Liver (tissue), 9 donors: Measurements from ENCODE around the gene OSBPL10. TPM values are rescaled to one million over a fixed set of nuclear protein-coding genes. Genes with fewer than 3 reads are reported as not detected.

Experiments used
- DNase-seq: peaks from one replicate; pipeline ENCODE4 v3.0.0-alpha.2; 2017; ENCODE audit warnings: low spot score
- H3K27ac ChIP-seq, 2 donors: one replicate each; pipeline ENCODE4 v1.7.0; 2013; ENCODE audit warnings: inconsistent platforms in 2 of 2, low read length in 2 of 2, control low read depth in 1 of 2, low read depth in 1 of 2, mild to moderate bottlenecking in 1 of 2
- H3K27me3 ChIP-seq, 4 donors: one replicate each; pipeline versions ENCODE4 v1.6.1 to v1.7.0; 2013; ENCODE audit warnings: low read length in 3 of 4, inconsistent platforms in 1 of 4, mild to moderate bottlenecking in 1 of 4, moderate library complexity in 1 of 4; ENCODE audit not compliant: control insufficient read depth in 4 of 4, insufficient read depth in 4 of 4
- H3K36me3 ChIP-seq, 4 donors: one replicate each; pipeline versions ENCODE4 v1.6.1 to v1.7.0; 2013; ENCODE audit warnings: low read length in 3 of 4, mild to moderate bottlenecking in 3 of 4, low read depth in 1 of 4, moderate library complexity in 1 of 4; ENCODE audit not compliant: control insufficient read depth in 4 of 4, insufficient read depth in 3 of 4
- H3K4me1 ChIP-seq, 4 donors: one replicate each; pipeline versions ENCODE4 v1.6.1 to v1.7.0; 2013; ENCODE audit warnings: low read length in 3 of 4, mild to moderate bottlenecking in 3 of 4, moderate library complexity in 1 of 4; ENCODE audit not compliant: control insufficient read depth in 4 of 4, insufficient read depth in 4 of 4
- H3K4me3 ChIP-seq, 3 donors: one replicate each; pipeline versions ENCODE4 v1.6.1 to v1.7.0; 2013; ENCODE audit warnings: low read length in 3 of 3, control low read depth in 1 of 3, low read depth in 1 of 3, mild to moderate bottlenecking in 1 of 3
- H3K9ac ChIP-seq, 2 donors: one replicate each; pipeline ENCODE4 v1.7.0; 2013; ENCODE audit warnings: low read length in 2 of 2, mild to moderate bottlenecking in 2 of 2, moderate library complexity in 2 of 2, control low read depth in 1 of 2, low read depth in 1 of 2
- H3K9me3 ChIP-seq, 4 donors: one replicate each; pipeline versions ENCODE4 v1.6.1 to v1.7.0; 2013; ENCODE audit warnings: low read length in 3 of 4; ENCODE audit not compliant: control insufficient read depth in 4 of 4
- ATF3 ChIP-seq: IDR thresholded peaks from 2 replicates; pipeline ENCODE4 v1.6.1; 2016; ENCODE audit warnings: antibody characterized with exemption
- CTCF ChIP-seq: fragments of 150-350 bp; IDR thresholded peaks from 2 replicates; pipeline ENCODE4 v1.5.1; 2017; ENCODE audit warnings: improper control_type of control experiment, low read depth, low read length; ENCODE audit not compliant: missing input control
- EGR1 ChIP-seq, 2 donors: IDR thresholded peaks; 2 replicates each; pipeline ENCODE4 v1.6.1; 2016 to 2018; ENCODE audit warnings: antibody characterized with exemption in 2 of 2, low read depth in 2 of 2
- FOXA1 ChIP-seq: IDR thresholded peaks from 2 replicates; pipeline ENCODE4 v1.6.1; 2016; ENCODE audit warnings: antibody characterized with exemption
- FOXA2 ChIP-seq: IDR thresholded peaks from 2 replicates; pipeline ENCODE4 v1.6.1; 2016; ENCODE audit warnings: antibody characterized with exemption
- GABPA ChIP-seq, 2 donors: IDR thresholded peaks in 1 of 2; conservative IDR thresholded peaks in 1 of 2; 2 replicates each; pipeline ENCODE4 v1.6.1; 2016; ENCODE audit warnings: antibody characterized with exemption in 2 of 2, mild to moderate bottlenecking in 1 of 2, moderate library complexity in 1 of 2
- HNF4A ChIP-seq, 2 donors: conservative IDR thresholded peaks; 2 replicates each; pipeline ENCODE4 v1.6.1; 2016; ENCODE audit warnings: antibody characterized with exemption in 2 of 2, mild to moderate bottlenecking in 2 of 2
- JUND ChIP-seq, 2 donors: IDR thresholded peaks; 2 replicates each; pipeline ENCODE4 v1.6.1; 2016; ENCODE audit warnings: antibody characterized with exemption in 2 of 2
- MAX ChIP-seq: IDR thresholded peaks from 2 replicates; pipeline ENCODE4 v1.6.1; 2016; ENCODE audit warnings: antibody characterized with exemption
- NR2F2 ChIP-seq: IDR thresholded peaks from 2 replicates; pipeline ENCODE4 v1.6.1; 2016; ENCODE audit warnings: antibody characterized with exemption
- REST ChIP-seq: IDR thresholded peaks from 2 replicates; pipeline ENCODE4 v1.6.1; 2016; ENCODE audit warnings: antibody characterized with exemption, mild to moderate bottlenecking
- RXRA ChIP-seq, 2 donors: IDR thresholded peaks; 2 replicates each; pipeline ENCODE4 v1.6.1; 2017 to 2018; ENCODE audit warnings: antibody characterized with exemption in 2 of 2, mild to moderate bottlenecking in 1 of 2
- TAF1 ChIP-seq: conservative IDR thresholded peaks from 2 replicates; pipeline ENCODE4 v1.6.1; 2016; ENCODE audit warnings: antibody characterized with exemption, mild to moderate bottlenecking
- YY1 ChIP-seq: IDR thresholded peaks from 2 replicates; pipeline ENCODE4 v1.6.1; 2016; ENCODE audit warnings: antibody characterized with exemption, mild to moderate bottlenecking
- ZBTB33 ChIP-seq: IDR thresholded peaks from 2 replicates; pipeline ENCODE4 v1.6.1; 2016; ENCODE audit warnings: antibody characterized with exemption
- WGBS: extraction: QIAGEN DNeasy Blood & Tissue Kit; methylation state at CpG from one replicate; pipeline ENCODE4 v1.1.7; 2013; 5-methylcytosine and 5-hydroxymethylcytosine counted together
- polyA plus RNA-seq, 2 donors: library from polyadenylated mRNA; stranded (reverse) in 1 of 2; unstranded in 1 of 2; fragments of 200-250 nt in 1 of 2; fragments of >200 nt in 1 of 2; fragmentation: Nextera tagmentation in 1 of 2; extraction: Ambion mirVana in 1 of 2; gene quantifications; one replicate each; pipeline versions ENCODE4 v1.2.1 to v1.2.3, GENCODE V29; 2013 to 2015
- total RNA-seq, 2 donors: library from RNA; depleted of rRNA; stranded (reverse); fragments of >200 nt; gene quantifications; one replicate each; pipeline ENCODE4 v1.2.3, GENCODE V29; 2014
- donor health status: healthy.
- donor health status: healthy.
- donor health status: healthy.
- donor health status: healthy.
- donor health status: healthy.

OSBPL10 gene
- total and polyA plus RNA-seq, 4 donors, result 0.75 to 4.0 (median 1.7) TPM

- H3K4me1 ChIP-seq, result peaks cover 0 to 5% (median 0%) of the 10 kb centered on the region in 4 donors
- H3K9me3 ChIP-seq, result no peaks in the 10 kb centered on the region
- no peaks in the 10 kb centered on the region for H3K27me3 ChIP-seq
- no peaks in the 10 kb centered on the region for H3K36me3 ChIP-seq
- 96% methylated on average over 1 of the region's 1 CpG for WGBS
- no peak overlapping the region for H3K4me3 ChIP-seq
- DNase-seq, result no peak
- H3K27ac ChIP-seq, result no peak overlapping the region
- TF ChIP-seq YY1 (no peak), REST (no peak), NR2F2 (no peak), ZBTB33 (no peak), FOXA1 (no peak), GABPA (IDR thresholded peaks at IDR 0.05 in 1 of 2, conservative IDR thresholded peaks at IDR 0.05 in 1 of 2) (no peak), FOXA2 (no peak), EGR1 (IDR thresholded peaks at IDR 0.05; ENCODE audit: low read depth in 2 of 2) (no peak), MAX (no peak)
- no peak overlapping the region for H3K9ac ChIP-seq
Measured at GRCh38 chr3:31673950-31674349, 307.1 kb downstream of the OSBPL10 start.

- WGBS, result 67% methylated on average over 6 of the region's 6 CpGs
Measured at GRCh38 chr3:31671976-31672375, 309.1 kb downstream of the OSBPL10 start.

More at GRCh38 chr3:31671976-31672375, 309.1 kb downstream of the OSBPL10 start:
- TF ChIP-seq ATF3 (no peak), FOXA1 (no peak), ZBTB33 (no peak), REST (no peak), HNF4A (conservative IDR thresholded peaks at IDR 0.05) (no peak), NR2F2 (peak; percentile 20), RXRA (IDR thresholded peaks at IDR 0.05) (peak; percentile 15 to 27), CTCF (no peak), JUND (IDR thresholded peaks at IDR 0.05) (no peak), TAF1 (no peak), EGR1 (IDR thresholded peaks at IDR 0.05; ENCODE audit: low read depth in 2 of 2) (no peak), FOXA2 (no peak)
- no peak overlapping the region for H3K9ac ChIP-seq
- H3K27me3 ChIP-seq, result no peaks in the 10 kb centered on the region
- DNase-seq, result no peak
- no peak overlapping the region for H3K4me3 ChIP-seq
- no peaks in the 10 kb centered on the region for H3K9me3 ChIP-seq
- peaks cover 0 to 10% (median 0%) of the 10 kb centered on the region in 4 donors for H3K4me1 ChIP-seq
- no peaks in the 10 kb centered on the region for H3K36me3 ChIP-seq
- no peak overlapping the region for H3K27ac ChIP-seq
